ENCODE results near the gene C5AR1.
"Not testable (repeated sequence)": the region's sequence is repeated elsewhere in the genome, so short reads cannot be mapped to it uniquely, and the experiment has no call there.

Gene C5AR1

GRCh38 chr19:47309608-47310007 is at the start of gene C5AR1:
C5AR1 (plus strand) TSS chr19:47309861; CDS start chr19:47309896, 35 bp downstream.
- intact Hi-C loops (cut with DNase I) = no loop called here
- DNase-seq = peak in 35 of 42 donors; percentile 13 to 64 (median 33)

DNA sequence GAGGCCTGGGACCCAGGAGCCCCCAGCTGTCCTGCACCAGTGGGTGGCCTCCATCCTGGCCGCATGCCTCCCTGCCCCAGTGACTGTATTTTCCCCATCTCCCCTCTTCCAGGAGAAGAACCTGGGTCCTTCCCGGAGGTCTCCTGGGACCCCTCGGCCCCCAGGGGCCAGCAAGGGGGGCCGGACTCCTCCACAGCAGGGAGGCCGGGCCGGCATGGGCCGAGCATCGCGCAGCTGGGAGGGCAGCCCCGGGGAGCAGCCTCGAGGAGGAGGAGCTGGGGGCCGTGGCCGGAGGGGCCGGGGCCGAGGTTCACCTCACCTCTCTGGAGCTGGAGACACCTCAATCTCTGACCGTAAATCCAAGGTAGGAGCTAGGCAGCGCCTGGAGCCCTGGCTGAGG is 49.2 kb upstream of the C5AR1 start:
- intact Hi-C loops (cut with DNase I) = no loop called here
- DNase-seq = no peak

GRCh38 chr19:47261946-47262793 is 47.5 kb upstream of the C5AR1 start:
- intact Hi-C loops (cut with DNase I); DNase-seq: not testable (repeated sequence)

- intact Hi-C loops (cut with DNase I) = no loop called here
- no peak for DNase-seq
Observed at GRCh38 chr19:47264629-47265028, 45.0 kb upstream of the C5AR1 start.

DNA sequence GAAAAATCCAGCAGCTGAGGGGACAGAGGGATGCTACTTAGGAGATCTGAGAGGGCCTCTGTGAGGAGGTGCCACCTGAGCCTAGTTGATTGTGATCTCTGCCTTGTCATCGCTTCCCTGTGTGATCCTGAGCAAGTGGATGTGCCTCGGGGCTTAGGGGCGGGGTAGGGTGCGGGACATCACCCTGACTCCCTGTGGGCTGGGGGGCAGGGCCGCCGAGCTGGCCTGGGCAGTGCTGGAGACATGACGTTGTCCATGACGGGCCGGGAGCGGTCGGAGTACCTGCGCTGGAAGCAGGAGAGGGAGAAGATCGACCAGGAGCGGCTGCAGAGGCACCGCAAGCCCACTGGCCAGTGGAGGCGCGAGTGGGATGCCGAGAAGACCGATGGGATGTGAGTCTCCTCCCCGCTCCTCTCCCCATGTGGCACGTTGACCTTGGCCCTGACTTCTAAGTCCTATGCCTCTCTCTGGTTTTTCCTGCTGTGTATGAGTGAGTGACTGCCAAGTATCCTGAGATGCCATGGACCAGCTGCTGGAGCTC is 43.2 kb upstream of the C5AR1 start:
- DNase-seq = no peak
- intact Hi-C loops (cut with DNase I) = no loop called here

DNA sequence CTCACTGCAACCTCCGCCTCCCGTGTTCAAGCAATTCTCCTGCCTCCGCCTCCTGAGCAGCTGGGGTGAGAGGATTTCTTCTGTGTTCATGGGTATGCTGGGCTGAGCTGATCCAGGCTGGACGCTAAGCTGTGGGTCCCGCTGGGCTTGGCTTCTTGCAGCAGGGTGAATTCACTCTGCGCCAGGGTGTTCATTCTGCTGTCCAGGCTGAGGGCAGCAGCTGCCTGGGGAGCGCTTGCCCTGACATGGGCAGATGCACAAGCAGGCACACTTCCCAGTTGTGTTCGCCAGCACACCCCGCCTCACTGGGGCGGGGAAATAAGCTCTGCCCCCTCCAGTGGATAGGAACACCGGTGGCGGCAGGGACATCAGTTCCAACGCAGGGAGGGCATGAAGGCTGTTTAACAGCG is 42.3 kb upstream of the C5AR1 start:
- intact Hi-C loops (cut with DNase I) = no loop called here
- DNase-seq = peak; percentile 37 to 90 (median 74)

GRCh38 chr19:47268028-47268427 is 41.6 kb upstream of the C5AR1 start:
- no peak for DNase-seq
- intact Hi-C loops (cut with DNase I) = no loop called here

GRCh38 chr19:47269596-47269995 is 40.1 kb upstream of the C5AR1 start:
- intact Hi-C loops (cut with DNase I) = no loop called here
- no peak for DNase-seq

DNA sequence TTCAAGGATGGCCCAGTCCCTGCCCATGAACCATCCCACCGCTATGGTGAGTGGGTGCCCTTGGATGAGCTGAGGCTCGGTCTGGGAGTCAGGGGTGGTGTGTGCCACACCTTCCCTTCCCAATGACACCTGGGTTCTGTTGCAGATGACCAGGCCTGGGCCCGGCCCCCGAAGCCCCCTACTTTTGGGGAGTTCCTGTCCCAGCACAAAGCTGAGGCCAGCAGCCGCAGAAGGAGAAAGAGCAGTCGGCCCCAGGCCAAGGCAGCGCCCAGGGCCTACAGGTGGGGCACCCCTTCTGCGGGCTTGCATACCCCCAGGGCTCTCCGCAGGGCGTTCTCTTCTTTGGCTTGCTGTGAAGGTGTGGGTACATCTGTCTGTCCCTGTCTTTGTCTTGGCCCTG is 39.3 kb upstream of the C5AR1 start:
- DNase-seq = no peak
- intact Hi-C loops (cut with DNase I) = no loop called here

DNA sequence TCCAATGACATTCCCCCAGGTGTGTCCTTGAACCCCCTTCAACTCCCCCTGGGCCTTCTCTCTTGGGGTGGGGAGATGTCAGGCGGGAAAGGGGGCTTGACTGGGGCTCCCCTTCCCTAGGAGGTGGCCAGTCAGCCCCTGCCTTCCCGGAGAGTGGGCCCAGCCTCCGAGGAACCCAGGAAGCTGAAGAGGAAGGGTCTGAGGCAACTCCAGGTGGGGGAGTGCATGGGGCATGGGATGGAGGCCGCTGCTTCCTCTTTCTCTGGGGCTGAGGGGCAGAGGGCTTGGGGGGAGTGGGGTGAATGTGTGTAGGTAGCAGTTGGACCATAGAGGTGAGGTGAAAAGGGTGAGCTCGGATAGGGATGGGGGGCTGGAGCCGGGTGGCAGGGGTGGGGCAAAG is 37.7 kb upstream of the C5AR1 start:
- DNase-seq = no peak
- intact Hi-C loops (cut with DNase I) = no loop called here

DNA sequence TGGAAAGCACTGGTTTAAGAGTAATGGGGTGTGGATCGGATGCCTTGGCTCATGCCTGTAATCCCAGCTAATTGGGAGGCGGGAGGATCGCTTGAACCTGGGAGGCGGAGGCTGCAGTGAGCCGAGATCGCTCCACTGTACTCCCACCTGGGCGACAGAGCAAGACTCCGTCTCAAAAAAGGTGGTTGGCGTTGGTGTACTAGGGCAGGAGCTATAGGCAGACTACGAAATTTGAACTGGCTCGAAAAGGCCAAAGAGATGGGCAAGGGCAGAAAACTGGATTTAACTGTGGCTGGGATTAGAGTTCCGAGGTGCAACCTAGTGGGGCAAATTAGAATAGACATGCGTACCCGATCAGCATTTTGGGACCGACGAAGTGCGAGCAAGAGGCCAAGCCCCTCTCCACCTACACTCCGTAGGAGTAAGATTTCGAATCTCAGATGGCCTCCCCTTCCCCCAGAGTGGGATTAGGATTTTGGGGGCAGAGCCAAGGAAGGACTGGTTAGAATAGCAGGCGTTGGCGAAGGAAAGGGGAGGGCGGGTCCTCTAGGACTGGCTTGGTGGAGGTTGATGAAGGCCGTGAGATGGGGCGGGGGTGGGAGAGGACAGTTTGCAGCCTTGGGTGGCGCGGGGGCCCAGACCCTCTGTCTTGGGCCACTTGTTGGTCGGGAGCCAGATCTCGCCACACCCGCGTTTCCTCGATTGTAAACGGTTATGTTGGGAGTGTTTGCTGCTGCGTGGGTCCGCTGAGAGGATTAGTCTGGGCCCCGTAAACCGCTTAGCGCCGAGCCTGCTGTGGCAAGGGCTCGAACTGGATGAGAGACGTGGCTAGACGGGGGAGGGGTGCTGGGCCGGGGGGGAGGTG is 37.0 kb upstream of the C5AR1 start:
- DNase-seq = peak in 18 of 42 donors; percentile 8 to 57 (median 32)
- intact Hi-C loops (cut with DNase I) = loop anchor here (1.0 kb wide), 1 partner anchor 15 kb away; no protein-coding TSS in a partner anchor

DNA sequence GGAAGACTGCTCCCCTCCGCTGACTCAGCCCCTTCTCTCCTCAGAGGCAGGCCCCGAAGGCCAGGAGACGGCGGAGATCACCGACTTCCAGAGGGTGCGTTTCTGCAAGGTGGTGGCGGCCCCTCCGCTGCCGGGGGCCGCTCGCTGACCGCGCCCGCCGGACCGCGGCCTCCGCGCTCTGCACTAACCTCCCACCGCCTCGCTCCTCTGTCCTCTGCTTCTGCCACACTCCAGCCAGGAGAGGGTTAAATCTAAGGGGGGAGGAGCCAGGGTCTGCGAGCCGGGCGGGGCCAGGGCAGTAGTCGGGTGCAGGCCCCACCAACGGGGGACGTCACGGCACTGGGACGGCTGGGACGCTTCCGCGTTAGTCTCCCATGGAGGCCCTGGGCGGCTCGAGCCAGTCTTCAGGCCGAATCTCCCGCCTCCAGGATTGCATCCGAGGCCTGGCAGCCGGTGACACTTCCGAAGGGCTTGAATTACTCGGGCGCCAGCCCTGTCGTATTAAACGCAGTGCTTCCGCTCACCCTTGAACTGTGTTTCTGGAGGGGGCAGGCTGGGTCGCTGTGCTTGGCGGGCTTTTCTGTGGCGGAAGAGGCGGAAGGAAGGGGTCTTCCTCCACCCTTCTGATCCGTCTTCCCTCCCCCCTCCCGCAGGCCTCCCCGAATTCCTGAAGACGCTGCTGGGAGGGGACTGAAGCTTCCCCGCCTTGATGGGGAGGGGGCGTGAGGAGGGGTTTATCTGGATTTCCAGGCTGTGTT is 36.2 kb upstream of the C5AR1 start:
- intact Hi-C loops (cut with DNase I) = loop anchor here (1.0 kb wide), 1 partner anchor 16 kb away; no protein-coding TSS in a partner anchor
- DNase-seq = peak; percentile 81 to 96 (median 92)

GRCh38 chr19:47274071-47274890 is 35.4 kb upstream of the C5AR1 start, which contains the start of gene INAFM1:
INAFM1 (plus strand) TSS chr19:47274885; CDS start chr19:47274920, 35 bp downstream.
- peak; percentile 91 to 99 (median 97) for DNase-seq

GRCh38 chr19:47274891-47275761 is 34.5 kb upstream of the C5AR1 start:
- DNase-seq = peak in 11 of 42 donors; percentile 8 to 45 (median 23)
- intact Hi-C loops (cut with DNase I) = no loop called here

More at GRCh38 chr19:47274071-47274890, 35.4 kb upstream of the C5AR1 start, which contains the start of gene INAFM1:
- intact Hi-C loops (cut with DNase I) = no loop called here

DNA sequence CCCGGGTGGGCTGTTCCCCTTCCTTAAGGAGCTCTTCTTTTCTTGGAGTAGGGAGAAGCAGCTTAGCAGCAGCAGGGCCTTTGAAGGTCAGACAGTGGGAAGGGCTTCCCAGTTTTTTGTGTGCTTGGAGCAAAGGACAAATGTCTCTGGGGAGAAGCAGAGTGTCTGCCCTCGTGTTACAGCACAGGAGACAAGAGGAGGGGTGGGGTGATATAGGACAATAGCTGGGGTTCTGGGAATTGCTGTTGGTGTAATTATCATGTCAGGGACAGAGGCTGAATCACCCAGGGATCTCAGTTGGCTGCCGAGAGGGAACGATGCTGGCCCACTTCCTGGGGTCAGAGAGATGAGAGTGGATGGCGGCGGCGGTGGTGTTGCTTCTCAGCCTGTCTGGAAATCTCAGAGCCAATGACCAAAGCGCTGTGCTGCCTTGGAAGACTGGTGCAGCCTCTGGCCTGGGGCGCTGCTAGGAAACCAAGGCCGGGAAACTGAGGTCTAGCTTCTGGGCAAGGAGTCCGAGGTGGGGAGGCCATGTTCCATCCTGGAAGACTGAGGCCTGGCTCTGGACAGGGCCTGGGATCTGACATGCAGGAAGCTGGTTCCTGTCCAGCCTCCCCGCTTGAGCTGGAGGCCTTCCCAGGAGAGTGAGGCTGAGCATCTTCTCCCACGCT is 33.7 kb upstream of the C5AR1 start:
- DNase-seq = peak in 3 of 42 donors; percentile 15 to 47 (median 23)
- intact Hi-C loops (cut with DNase I) = no loop called here

GRCh38 chr19:47276513-47276912 is 33.1 kb upstream of the C5AR1 start:
- DNase-seq; intact Hi-C loops (cut with DNase I): not testable (repeated sequence)

Measured in head of caudate nucleus (tissue), 42 donors.